Parathyroid adenoma (tissue), 2 donors: ENCODE data around the gene HBA1.

ENCODE experiments used
- H2AFZ ChIP-seq: fragments of 300-600 bp; sonication (generic); one replicate; pipeline ENCODE4 v1.7.0; 2017; ENCODE audit warnings: antibody characterized with exemption, mild to moderate bottlenecking
- H3K27ac ChIP-seq: fragments of 300-600 bp; sonication (generic); one replicate; pipeline ENCODE4 v1.7.0; 2017
- H3K27me3 ChIP-seq: fragments of 300-600 bp; sonication (generic); one replicate; pipeline ENCODE4 v1.7.0; 2017; ENCODE audit warnings: low read length; ENCODE audit not compliant: control insufficient read depth, insufficient read depth
- H3K36me3 ChIP-seq: fragments of 300-600 bp; sonication (generic); one replicate; pipeline ENCODE4 v1.7.0; 2017; ENCODE audit warnings: low read length; ENCODE audit not compliant: control insufficient read depth, insufficient read depth
- H3K4me1 ChIP-seq: fragments of 300-600 bp; sonication (generic); one replicate; pipeline ENCODE4 v1.7.0; 2017; ENCODE audit warnings: control low read depth
- H3K4me2 ChIP-seq: fragments of 300-600 bp; sonication (generic); one replicate; pipeline ENCODE4 v1.7.0; 2017; ENCODE audit warnings: low read length
- H3K4me3 ChIP-seq: fragments of 300-600 bp; sonication (generic); one replicate; pipeline ENCODE4 v1.7.0; 2017; ENCODE audit warnings: low read depth, low read length
- H3K79me2 ChIP-seq: fragments of 300-600 bp; sonication (generic); one replicate; pipeline ENCODE4 v1.7.0; 2017; ENCODE audit warnings: control low read depth
- H3K9ac ChIP-seq: fragments of 300-600 bp; sonication (generic); one replicate; pipeline ENCODE4 v1.7.0; 2017; ENCODE audit warnings: mild to moderate bottlenecking
- H3K9me3 ChIP-seq: fragments of 300-600 bp; sonication (generic); one replicate; pipeline ENCODE4 v1.7.0; 2017; ENCODE audit warnings: low read length; ENCODE audit not compliant: control insufficient read depth
- CTCF ChIP-seq: fragments of 300-600 bp; sonication (generic); IDR thresholded peaks from one replicate; pipeline ENCODE4 v1.7.0; 2017; ENCODE audit warnings: antibody characterized with exemption, mild to moderate bottlenecking
- donor health status: primary hyperparathyroidism.

The HBA1 gene

DNA sequence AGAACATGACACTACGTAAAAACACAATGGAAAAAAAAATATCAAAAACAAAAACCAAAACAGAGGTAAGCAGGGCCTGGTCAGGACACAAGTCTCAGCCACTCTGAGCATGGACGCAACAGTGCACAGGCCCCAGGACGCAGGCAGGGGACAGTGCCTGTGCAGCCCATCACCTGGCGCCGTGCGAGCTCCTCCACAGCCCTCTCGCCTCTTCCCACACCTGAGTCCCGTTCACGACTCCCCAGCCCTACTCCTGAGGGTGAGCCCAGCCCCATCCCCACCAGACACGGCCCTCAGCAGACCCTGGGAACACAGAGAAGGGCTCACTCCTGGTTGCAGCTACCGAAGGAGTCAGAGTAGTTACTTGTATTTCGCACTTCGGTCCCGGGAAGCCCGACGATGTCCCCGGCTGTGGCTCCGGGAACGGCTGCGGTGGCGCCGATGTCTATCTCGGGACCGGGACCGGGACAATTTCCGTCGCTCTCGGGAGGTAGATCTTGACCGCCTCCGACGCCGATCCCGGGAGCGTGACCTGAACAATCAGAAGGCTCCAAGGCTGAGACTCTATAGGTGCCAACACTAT is 13.2 kb downstream of the HBA1 start:
- Histone ChIP-seq H3K9ac (no peak overlapping the region), H3K27ac (no peak overlapping the region), H3K79me2 (no peaks in the 10 kb centered on the region), H3K4me3 (no peak overlapping the region), H3K4me2 (no peak overlapping the region), H2AFZ (no peak overlapping the region), H3K4me1 (no peaks in the 10 kb centered on the region), H3K36me3 (no peaks in the 10 kb centered on the region), H3K27me3 (no peaks in the 10 kb centered on the region), H3K9me3 (no peaks in the 10 kb centered on the region)
- no peak for TF ChIP-seq CTCF

GRCh38 chr16:191831-192230 is 15.4 kb downstream of the HBA1 start:
- no peak overlapping the region for H2AFZ ChIP-seq
- no peak overlapping the region for H3K9ac ChIP-seq
- H3K27ac ChIP-seq: no peak overlapping the region
- H3K4me3 ChIP-seq: no peak overlapping the region
- H3K36me3 ChIP-seq: no peaks in the 10 kb centered on the region
- no peak for TF ChIP-seq CTCF
- H3K4me1 ChIP-seq: no peaks in the 10 kb centered on the region
- no peaks in the 10 kb centered on the region for H3K79me2 ChIP-seq
- no peaks in the 10 kb centered on the region for H3K27me3 ChIP-seq
- H3K4me2 ChIP-seq: no peak overlapping the region
- H3K9me3 ChIP-seq: no peaks in the 10 kb centered on the region

GRCh38 chr16:192686-193085 is 16.2 kb downstream of the HBA1 start:
- H3K79me2 ChIP-seq: no peaks in the 10 kb centered on the region
- no peak for TF ChIP-seq CTCF
- H3K27me3 ChIP-seq: no peaks in the 10 kb centered on the region
- no peak overlapping the region for H3K27ac ChIP-seq
- no peaks in the 10 kb centered on the region for H3K4me1 ChIP-seq
- no peaks in the 10 kb centered on the region for H3K9me3 ChIP-seq
- H3K36me3 ChIP-seq: no peaks in the 10 kb centered on the region
- H3K9ac ChIP-seq: no peak overlapping the region
- no peak overlapping the region for H2AFZ ChIP-seq
- H3K4me3 ChIP-seq: no peak overlapping the region
- H3K4me2 ChIP-seq: no peak overlapping the region

GRCh38 chr16:193441-193840 is 17.0 kb downstream of the HBA1 start:
- no peaks in the 10 kb centered on the region for H3K36me3 ChIP-seq
- no peak overlapping the region for H3K4me2 ChIP-seq
- H3K4me3 ChIP-seq: no peak overlapping the region
- H3K79me2 ChIP-seq: peaks cover under 1% of the 10 kb centered on the region
- no peaks in the 10 kb centered on the region for H3K4me1 ChIP-seq
- TF ChIP-seq CTCF: no peak
- no peaks in the 10 kb centered on the region for H3K27me3 ChIP-seq
- H2AFZ ChIP-seq: no peak overlapping the region
- no peaks in the 10 kb centered on the region for H3K9me3 ChIP-seq
- H3K9ac ChIP-seq: no peak overlapping the region
- no peak overlapping the region for H3K27ac ChIP-seq

DNA sequence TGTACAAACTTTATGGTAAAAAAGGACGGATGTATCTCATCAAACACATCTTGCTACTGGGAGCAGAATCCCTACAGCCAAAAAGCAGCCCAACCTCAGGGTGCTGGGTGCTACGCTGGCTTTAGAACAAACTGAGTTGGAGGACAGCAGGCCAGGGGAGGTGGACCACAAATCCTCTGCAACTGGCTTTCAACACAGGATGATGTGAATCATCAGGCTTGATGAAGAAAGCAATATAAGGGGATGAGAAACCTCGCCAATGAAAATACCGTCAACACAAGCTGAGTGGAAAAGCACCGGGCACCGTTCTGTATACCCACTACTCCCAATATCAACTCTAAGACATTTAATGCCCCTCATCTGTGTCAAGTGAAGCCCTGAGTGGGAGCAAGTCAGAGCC is 18.0 kb downstream of the HBA1 start:
- Histone ChIP-seq H3K27me3 (no peaks in the 10 kb centered on the region), H3K4me1 (no peaks in the 10 kb centered on the region), H3K36me3 (no peaks in the 10 kb centered on the region), H2AFZ (no peak overlapping the region), H3K9me3 (no peaks in the 10 kb centered on the region), H3K4me2 (no peak overlapping the region), H3K27ac (no peak overlapping the region), H3K9ac (no peak overlapping the region), H3K4me3 (no peak overlapping the region), H3K79me2 (peaks cover 6% of the 10 kb centered on the region)
- TF ChIP-seq CTCF: no peak
